Neural crest cell (in vitro differentiated cells): Measurements from ENCODE around the gene RBBP5. TPM values are rescaled to one million over a fixed set of nuclear protein-coding genes. Genes with fewer than 3 reads are reported as not detected.

ENCODE experiments used
- DNase-seq: peaks from one replicate; pipeline ENCODE4 v3.0.0; 2021; ENCODE audit warnings: low read depth, mixed read lengths, low spot score
- H3K27ac Mint-ChIP-seq: one replicate; pipeline ENCODE4 v1.8.0; 2021; ENCODE audit warnings: mild to moderate bottlenecking, mixed read lengths; ENCODE audit not compliant: unreplicated experiment
- H3K27me3 Mint-ChIP-seq: 2 replicates; pipeline ENCODE4 v1.8.0; 2021; ENCODE audit warnings: low read depth, mild to moderate bottlenecking, mixed read lengths
- H3K36me3 Mint-ChIP-seq: 2 replicates; pipeline ENCODE4 v1.8.0; 2021; ENCODE audit warnings: low read depth, mild to moderate bottlenecking, mixed read lengths
- H3K4me1 Mint-ChIP-seq: 2 replicates; pipeline ENCODE4 v1.8.0; 2021; ENCODE audit warnings: mixed read lengths
- H3K4me3 Mint-ChIP-seq: one replicate; pipeline ENCODE4 v1.8.0; 2021; ENCODE audit warnings: mild to moderate bottlenecking, mixed read lengths
- H3K9me3 Mint-ChIP-seq: 2 replicates; pipeline ENCODE4 v1.8.0; 2021; ENCODE audit warnings: mixed read lengths
- CTCF ChIP-seq: fragments of 200-600 bp; sonication (generic); conservative IDR thresholded peaks from 2 replicates; pipeline ENCODE4 v1.5.0; 2021; ENCODE audit warnings: antibody characterized with exemption, mild to moderate bottlenecking
- total RNA-seq: library from RNA; stranded (reverse); gene quantifications from 2 replicates; pipeline ENCODE4 v1.2.1, GENCODE V29; 2021

The RBBP5 gene
- total RNA-seq, 1 donor from 2014 or later: 22.8 TPM

GRCh38 chr1:205038132-205038786, 83.5 kb downstream of the RBBP5 start:
- no peaks in the 10 kb centered on the region for H3K4me1 Mint-ChIP-seq
- no peaks in the 10 kb centered on the region for H3K9me3 Mint-ChIP-seq
- peak overlapping the region; percentile 28 for H3K27ac Mint-ChIP-seq
- no peaks in the 10 kb centered on the region for H3K36me3 Mint-ChIP-seq
- no peak for TF ChIP-seq CTCF
- H3K4me3 Mint-ChIP-seq: no peak overlapping the region
- DNase-seq: no peak
- peaks cover 37% of the 10 kb centered on the region for H3K27me3 Mint-ChIP-seq

GRCh38 chr1:205037539-205037938, 84.2 kb downstream of the RBBP5 start:
- TF ChIP-seq CTCF: no peak
- peaks cover 33% of the 10 kb centered on the region for H3K27me3 Mint-ChIP-seq

More at GRCh38 chr1:205037539-205037938, 84.2 kb downstream of the RBBP5 start:
- Mint-ChIP-seq H3K4me1 (no peaks in the 10 kb centered on the region), H3K4me3 (no peak overlapping the region), H3K9me3 (no peaks in the 10 kb centered on the region), H3K36me3 (no peaks in the 10 kb centered on the region), H3K27ac (no peak overlapping the region)
- DNase-seq: no peak

Other genes with a start within 250 kb of the RBBP5 start
- gene CNTN2, start 78.8 kb downstream of the RBBP5 start, total RNA-seq: 24.9 and 26.3 TPM in 2 replicates
- 5.4 and 6.7 TPM in 2 replicates for gene TMEM81, start 37.5 kb downstream of the RBBP5 start, total RNA-seq
- gene DSTYK, start 89.7 kb upstream of the RBBP5 start, total RNA-seq: 14.8 and 17.0 TPM in 2 replicates
- gene TMCC2, start 106.0 kb upstream of the RBBP5 start, total RNA-seq: 14.9 and 16.1 TPM in 2 replicates
- 14.7 and 15.4 TPM in 2 replicates for gene NUAK2, start 199.8 kb upstream of the RBBP5 start, total RNA-seq
- gene KLHDC8A, start 234.9 kb upstream of the RBBP5 start, total RNA-seq: 46.6 and 46.7 TPM in 2 replicates